Embryonic facial prominence (tissue), 1 donor: ENCODE measurements around the gene CERKL.

Source experiments
- DNase-seq: peaks from one replicate; pipeline ENCODE4 v3.0.0-alpha.2; 2016; ENCODE audit errors: extremely low spot score

CERKL gene

DNA sequence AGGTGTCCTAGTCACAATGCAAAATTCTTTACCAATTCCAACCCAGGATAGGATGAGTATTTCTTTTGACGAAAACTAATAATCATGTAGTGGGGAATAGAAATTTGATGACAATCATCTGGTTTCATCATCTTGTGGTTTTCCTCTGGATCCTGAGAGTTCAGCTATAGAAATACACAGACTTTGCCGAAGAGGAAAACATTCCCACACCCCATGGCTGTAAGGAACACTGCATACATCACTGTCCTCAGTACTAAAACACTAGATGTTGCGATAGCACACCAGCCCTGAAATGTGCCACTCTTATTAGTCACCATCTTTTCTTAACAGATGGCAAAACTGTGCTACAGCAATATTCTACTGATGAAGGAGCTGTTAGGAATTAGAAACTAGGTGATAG lies 29.4 kb downstream of the CERKL start:
- no peak for DNase-seq

DNA sequence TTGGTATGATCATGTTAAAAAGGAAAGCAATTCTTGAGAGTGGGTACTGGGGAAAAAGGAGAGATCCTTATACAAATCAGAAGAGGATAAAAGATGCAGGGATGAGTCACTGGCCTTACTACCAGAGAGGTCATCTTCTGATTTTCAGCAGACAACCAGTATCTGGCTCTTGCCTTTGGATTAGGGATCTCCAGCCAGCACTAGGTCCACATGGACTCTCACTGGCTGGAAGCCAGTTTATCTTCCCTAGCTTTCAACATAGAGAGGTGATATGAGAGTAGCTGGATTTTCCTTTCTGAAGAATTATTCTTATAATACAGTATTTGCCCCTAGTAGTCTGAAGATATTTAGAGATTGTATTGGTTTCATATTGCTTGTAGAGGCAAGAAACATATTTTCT lies 30.2 kb downstream of the CERKL start:
- no peak for DNase-seq

DNA sequence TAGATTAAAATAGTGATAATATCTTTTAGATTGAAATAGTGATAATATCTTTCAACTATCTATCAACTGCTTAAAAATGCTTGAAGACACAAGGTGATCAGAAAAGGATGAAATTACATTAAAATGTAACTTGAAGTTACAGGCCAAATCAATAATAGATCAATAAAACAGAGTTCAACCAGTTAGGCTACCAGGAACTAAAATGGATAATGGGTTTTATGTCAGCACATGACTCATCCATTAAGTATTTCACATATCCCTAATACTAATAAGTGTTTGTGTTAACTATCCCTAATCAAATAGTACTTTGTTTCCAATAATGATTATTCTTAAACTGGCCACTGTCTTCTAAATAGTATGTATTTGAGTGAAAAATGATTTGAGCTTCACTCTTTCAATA lies 33.7 kb downstream of the CERKL start:
- DNase-seq = no peak

DNA sequence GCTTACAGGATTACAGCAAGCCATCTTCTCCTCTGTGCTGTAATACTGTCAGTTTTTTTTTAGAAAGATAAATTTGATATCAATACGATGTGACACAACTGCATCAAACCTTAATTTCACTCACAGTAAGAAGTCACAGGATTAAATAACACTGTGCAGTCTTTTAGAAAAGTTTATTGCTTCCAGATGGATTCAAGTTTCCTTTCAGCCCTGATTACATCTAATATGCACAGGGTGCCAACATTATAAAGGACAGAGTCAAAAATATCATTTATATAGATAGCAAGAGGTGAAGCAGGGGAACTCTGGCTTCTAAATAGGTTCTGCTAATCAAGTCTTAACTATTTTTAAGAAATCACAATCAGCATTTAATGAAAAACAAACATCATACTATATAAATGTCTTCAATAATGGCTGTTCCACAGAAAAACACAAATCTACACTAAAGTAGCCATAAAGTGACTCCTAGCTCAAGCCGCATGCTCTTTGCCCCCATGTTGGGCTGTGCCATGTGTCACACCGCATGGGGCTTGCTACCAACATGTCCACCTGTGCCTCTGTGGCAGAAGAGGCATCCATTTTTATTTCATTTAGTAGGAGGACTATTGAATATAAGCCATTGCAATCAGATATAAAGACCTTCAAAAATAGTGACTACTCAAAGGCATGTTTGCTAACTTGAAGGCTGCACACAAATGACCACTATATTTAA lies 35.0 kb downstream of the CERKL start:
- DNase-seq = no peak

DNA sequence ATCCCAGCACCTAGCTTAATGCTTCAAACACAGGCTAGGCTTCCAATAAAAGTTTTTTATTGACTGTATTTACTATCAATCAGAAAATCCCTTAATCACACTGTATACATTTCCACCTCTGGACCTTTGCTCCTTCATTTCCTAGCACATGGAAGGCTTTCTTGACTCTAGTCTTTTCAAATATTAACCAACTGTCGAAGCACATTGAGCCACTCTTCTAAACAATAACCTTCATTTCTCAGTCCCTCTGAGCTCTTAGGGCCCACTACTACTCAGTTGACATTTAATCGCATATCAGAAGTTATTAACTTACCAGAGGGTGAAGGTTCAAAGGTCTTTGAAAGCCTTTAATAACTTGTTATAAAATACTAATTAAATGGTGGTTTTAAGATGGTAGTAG lies 37.4 kb downstream of the CERKL start:
- no peak for DNase-seq

DNA sequence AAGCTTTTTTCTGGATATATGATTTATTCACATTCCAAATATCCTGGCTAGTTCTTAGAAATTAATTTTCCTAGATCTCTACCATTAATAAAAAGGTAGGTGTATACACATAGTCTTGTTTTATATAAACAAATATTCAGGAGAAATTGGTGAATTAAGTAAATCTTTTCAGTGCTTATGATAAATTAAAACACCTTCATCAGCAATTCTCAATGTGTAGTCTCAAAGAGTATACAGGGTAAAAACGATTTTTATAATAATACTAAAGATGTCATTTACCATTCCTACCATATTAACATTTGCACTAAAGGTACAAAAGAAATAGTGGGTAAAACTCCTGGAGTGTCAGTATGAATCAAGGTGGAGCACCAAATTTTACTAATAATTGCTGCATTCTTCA lies 40.2 kb downstream of the CERKL start:
- DNase-seq = no peak

DNA sequence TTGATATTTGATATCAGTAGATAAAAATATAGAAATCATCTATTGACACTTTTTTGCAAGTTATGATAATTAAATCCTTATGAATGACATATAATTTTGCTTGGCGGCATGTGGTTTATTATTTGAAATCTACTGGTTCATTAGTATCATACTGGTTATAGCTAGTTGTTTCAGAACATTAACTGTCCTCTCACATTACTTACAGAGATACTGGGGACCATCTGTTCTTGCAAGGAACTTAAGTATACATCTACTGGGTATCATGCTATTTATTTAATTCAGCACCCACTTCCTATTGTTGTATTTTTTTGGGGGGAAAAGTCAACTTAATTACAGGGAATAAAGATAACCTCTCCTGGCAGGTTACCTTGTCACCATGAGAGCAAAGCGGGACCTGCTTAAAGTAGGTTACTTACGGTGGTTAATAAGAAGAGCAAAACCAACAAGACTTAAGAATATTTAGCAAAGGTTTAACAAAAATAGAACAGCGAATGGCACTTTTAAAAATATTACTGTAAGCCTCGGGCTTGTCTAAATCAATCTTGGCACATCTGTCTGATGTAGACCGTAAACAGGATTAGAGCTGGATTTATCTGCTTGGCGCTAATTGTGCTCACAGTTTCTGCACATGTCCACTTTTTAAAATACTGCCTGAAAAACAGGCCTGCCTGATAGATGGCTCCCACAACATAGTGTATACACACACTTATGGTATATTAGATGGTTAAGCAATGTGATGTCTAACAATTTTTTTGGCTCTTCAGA lies 41.8 kb downstream of the CERKL start:
- no peak for DNase-seq

DNA sequence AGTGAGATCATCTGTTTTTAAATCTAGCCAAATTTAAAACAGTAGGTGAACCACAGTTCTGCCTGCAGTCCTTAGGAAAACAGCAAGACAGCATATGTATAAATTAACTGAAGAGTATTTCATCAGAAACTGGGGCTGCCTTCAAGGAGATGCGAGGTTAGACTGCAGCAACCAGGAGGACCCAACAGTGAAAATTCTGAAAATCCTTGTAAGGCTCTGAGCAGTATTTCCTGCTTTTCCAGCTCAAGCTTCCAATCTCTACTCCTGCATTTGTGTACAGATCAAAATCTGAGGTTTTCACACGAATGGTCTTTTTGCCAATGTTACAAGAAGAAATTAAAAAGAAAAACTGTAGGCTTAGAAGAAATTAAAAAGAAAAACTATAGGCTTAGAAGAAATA lies 43.7 kb downstream of the CERKL start:
- DNase-seq = no peak

DNA sequence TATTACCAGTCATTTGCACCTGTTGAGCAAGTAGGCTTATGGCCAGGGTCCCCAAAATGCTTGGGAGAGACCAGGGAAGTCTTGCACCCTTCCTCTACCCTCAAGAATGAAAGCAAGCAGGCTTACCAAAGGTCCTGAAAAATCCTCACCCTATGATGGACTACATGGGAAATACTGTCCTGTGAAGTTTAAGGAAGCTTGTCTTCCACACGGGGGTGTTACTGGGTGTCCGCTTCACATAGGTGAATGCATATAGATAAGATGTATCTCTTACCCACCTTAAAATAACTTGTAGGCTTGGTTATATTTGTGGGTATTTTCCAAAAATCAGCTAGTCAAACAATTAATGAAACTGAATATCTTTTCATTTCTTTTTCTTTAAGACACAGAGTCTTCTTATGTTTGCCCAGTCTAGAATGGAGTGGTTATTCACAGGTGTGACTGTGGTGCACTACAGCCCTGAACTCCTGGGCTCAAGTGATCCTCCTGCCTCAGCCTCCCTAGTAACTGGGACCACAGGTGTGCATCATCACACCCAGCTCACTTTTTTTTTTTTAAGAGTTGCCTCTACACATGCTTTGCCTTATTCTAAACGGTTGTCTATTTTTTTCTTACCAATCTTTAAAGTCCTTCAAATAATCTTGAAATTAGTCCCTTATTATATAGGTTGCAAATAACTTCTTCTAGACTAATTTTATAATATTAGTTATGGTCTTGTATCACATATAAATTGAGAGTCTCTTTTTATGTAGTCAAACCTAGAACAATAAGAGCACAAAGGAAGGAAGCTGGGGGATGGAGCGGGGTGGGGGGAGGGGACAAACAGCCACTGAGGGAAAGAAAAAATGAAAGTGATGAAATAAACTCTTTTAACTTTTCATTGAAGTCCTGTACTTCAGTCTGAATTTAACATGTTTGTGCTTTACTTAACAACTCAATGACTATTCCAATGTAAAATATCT lies 49.0 kb downstream of the CERKL start:
- DNase-seq = no peak

DNA sequence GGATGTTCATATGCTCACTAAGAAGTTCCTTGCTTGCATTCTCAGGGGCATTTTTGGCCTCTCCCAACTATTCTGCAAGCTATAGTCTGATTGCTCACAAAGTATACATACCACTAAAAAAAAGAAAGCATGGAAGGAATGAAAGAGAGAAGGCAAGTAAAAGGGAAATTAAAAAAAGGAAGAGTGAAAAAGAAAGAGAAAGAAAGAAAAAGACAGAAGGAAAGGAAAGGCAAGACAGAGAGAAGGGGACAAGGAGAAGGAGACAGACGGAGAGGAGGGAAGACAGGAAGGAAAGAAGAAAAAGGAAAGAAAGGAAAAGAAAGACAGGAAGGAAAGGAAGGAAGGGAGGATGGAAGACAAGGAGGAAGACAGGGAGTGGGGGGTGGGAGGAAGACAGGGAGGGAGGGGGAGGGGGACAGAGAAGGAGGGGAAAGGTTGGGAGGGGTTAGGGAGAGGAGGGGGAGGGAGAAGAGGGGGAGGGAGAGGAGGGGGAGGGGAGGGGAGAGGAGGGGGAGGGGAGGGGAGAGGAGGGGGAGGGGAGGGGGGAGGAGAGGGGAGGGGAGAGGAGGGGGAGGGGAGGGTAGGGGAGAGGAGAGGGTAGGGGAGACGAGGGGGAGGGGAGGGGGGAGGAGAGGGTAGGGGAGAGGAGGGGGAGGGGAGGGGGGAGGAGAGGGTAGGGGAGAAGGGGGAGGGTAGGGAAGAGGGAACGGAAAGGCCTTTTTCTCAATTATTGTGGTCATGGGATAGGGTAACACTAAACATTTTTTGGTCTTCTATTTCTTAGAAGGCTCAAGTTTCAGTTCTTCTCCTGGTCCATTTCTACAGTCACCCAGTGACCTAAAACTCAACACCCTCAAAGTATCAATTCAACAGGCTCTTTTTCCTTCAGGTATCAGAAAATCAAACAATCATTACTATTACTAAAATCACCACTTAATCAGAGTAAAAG lies 50.7 kb downstream of the CERKL start:
- no peak for DNase-seq

DNA sequence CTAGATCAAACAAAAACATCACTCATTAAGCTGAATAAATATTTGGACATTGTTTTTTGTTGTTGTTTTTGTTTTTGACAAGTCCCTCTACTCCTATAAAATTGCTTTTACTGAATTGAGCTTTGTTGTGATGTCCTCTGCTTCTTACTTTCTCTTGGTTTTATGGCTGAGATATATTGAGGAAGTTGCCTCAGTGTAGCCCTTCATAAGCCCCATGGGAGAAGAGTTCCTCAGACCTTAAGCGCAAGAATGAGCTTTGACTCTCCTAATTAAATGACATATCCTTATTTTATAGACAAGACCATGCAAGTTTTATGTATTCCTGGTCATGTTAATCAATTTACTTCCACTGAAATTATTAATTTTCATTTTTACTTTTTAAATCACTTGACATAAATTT lies 54.9 kb downstream of the CERKL start:
- no peak for DNase-seq

DNA sequence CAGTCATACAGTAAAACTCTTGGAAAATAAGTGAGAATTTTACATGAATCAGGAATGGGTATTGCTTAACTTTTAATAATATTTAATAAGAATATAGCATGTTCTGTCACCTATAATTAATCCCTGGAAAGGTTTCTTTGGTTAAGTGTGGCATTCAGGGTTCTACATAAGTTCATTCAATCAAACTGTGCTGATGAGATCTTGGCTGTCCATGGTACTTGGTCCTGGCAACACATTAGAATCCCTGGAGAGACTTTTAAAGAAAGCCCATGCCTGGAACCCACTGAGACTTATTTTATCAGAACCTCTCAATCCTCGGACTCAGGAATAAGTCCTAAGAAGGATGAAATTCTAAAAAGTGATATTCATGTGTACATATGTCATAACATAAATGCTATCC lies 60.3 kb downstream of the CERKL start:
- no peak for DNase-seq

DNA sequence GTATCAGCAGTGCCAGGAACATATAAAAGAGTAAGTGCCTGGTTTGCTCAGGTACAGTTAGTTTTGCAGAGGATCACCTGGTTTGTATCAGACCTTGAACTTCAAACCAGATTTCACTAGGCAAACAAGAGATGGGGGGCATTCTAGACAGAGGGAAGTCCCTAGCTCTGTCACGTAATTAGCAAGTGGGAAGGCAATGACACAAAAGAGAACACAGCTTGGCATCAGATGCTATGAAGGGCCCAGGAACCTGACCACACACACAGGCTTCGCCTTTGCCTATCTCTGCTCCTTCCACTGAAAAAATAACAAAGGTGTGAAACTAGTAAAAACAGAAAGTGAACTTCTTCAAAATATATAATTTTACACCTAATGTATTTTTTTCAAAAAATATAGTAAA lies 62.6 kb downstream of the CERKL start:
- no peak for DNase-seq

DNA sequence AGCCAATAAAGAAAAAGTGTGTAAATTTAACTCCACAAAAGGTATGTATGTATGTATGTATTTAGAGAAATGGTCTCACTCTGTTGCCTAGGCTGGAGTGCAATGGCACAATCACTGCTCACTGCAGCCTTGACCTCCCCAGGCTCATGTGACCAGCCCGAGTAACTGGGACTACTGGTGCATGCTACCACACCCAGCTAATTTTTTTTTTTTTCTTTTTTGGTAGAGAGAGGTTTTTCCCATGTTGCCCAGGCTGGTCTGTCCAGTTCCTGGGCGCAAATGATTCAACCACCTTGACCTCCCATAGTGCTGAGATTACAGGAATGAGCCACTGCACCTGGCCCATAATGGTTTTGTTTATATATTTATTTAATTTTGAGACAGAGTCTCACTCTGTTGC lies 67.1 kb downstream of the CERKL start:
- DNase-seq = no peak

DNA sequence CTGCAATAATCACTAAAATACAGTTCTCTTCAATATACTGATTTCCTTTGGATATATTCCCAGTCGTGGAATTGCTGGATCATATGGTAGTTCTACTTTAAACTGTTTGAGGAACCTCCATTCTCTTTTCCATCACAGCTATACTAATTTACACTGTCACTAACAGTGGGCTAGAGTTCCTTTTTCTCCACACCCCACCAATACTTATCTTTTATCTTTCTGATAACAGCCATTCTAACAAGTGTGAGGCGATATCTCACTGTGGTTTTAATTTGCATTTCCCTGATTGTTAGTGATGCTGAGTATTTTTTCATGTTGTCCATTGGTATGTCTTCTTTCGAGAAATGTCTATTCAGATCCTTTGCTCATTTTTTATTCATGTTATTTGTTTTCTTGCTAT lies 68.4 kb downstream of the CERKL start:
- DNase-seq = no peak

DNA sequence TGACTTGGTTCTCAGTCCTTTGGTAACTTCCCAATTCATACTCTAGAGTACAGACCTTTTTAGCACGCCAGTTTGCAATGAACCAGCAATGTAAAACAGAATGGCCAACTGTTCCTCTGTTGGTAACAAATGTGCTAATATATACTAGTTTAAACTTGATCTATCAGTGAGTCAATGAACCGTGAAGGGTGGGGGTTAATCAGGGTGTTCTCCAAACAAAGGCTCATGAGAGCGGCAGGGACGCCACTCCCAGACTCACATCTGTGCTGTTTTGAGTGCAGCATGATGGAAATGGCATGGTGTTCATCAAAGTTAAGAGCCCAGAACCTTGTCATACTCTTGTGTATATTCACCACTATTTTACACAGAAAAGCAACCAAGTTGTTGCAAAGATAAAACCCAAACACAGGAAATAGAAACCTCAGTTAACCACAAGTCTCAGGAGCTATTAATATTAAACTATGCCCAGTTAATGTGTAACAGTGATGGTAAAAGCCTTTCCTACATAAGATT lies 70.3 kb downstream of the CERKL start:
- DNase-seq = no peak

DNA sequence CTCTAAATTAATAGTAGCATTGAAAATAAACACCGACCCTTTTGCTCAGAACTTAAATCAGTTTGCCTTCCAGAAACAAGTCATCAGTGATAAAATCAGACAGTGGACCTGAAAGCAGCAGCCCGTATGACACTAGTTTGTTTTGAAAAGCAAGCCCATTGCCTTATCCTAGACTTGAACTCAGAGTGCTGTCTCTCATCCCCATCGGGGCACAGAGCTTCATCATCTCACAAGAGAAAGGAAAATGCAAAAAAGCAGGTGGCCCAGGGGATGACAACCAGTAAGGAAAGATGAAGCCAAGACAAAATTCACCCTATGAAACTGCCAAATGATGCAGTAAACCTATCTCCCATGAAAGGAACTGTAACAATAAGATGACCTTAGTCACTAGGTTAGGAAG lies 71.2 kb downstream of the CERKL start:
- DNase-seq = no peak

DNA sequence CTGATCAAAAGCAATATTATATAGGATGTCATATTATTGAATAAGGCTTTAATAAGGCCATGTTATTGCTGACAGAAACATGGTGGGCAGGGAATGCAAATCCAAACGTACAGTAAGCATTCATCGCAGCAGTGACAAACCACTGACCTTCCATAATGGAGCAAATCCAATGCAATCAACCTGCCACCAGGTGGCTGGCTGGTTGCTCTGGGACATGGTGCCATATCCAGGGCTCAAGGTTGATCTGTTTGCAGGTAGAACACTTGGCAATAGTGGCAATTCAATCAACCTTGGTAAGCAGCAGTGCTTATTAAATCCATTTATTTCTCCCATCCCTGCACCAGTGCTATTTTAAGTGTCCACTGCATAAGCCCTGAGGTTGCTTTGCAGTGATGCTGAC lies 75.4 kb downstream of the CERKL start:
- no peak for DNase-seq

DNA sequence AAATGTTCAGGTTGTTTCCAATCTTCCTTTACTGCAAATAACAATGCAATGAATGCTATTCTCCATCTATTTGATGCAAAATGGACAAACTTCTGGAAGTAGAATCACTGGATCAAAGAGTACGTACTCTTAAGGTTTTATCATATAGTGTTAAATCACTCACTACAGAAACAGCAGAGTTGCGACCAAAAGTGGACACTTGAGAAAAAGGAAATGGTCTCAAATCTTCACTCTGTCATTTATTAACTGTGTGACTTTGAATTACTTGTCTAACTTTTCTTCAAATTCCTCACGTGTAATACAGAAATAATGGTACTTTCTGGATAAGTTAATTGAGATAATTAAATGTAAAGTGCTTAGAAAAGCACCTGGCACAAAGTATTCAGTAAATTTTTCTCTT lies 78.1 kb downstream of the CERKL start:
- DNase-seq = no peak

DNA sequence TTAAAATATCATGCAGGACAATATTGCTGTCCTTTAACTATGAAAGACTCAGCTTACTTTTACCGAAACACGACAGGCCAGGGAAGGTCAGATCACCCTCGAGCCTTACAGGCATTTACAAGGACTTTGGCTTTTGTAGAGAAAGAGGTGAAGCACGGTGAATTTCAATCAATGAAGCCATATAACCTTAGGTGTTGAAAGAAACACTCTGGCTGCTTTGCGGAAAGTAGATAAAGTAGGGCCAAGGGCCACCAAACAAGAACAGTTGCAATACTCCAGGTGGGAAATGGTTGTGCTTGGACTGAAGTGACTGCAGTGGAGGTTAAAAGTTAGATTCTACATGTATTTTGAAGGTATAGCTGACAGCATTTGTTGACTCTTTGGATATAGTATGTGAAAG lies 80.5 kb downstream of the CERKL start:
- no peak for DNase-seq

DNA sequence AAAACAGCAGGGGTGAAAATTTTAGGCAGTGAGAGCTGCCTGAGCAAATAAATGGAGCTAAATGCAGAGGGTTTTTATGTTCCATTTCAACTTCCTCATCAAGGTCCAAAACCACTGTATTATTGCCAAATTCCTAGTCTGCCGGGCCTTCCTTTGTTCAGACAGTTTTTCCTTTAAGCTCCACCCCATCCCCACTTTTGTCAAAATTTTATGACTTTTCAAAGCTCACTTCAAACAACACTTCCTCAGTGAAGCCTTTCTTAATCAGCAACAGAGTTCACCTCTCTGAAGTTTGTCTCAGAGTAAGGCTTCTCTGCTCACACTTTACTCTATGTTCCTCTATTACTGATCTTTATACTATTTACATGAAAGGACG lies 81.3 kb downstream of the CERKL start:
- no peak for DNase-seq
